IPS-20b (cell line): ENCODE measurements around the gene MTM1.

Experiments used
- H3K27ac ChIP-seq: one replicate; pipeline ENCODE4 v1.5.1; 2013; ENCODE audit warnings: low read length
- H3K27me3 ChIP-seq: 2 replicates; pipeline ENCODE4 v1.6.1; 2013; ENCODE audit warnings: mild to moderate bottlenecking, low read length, inconsistent platforms; ENCODE audit not compliant: insufficient read depth
- H3K36me3 ChIP-seq: 2 replicates; pipeline ENCODE4 v1.6.1; 2013; ENCODE audit warnings: low read depth, mild to moderate bottlenecking, inconsistent platforms, low read length, moderate library complexity; ENCODE audit not compliant: insufficient read depth
- H3K4me1 ChIP-seq: 2 replicates; pipeline ENCODE4 v1.6.1; 2013; ENCODE audit warnings: mild to moderate bottlenecking, control low read depth, inconsistent platforms, low read length, moderate library complexity; ENCODE audit not compliant: insufficient read depth
- H3K4me3 ChIP-seq: 2 replicates; pipeline ENCODE4 v1.5.1; 2013; ENCODE audit warnings: mild to moderate bottlenecking, low read length, inconsistent platforms
- H3K9ac ChIP-seq: 2 replicates; pipeline ENCODE4 v1.6.1; 2013; ENCODE audit warnings: low read depth, mild to moderate bottlenecking, inconsistent platforms, low read length, moderate library complexity
- H3K9me3 ChIP-seq: 2 replicates; pipeline ENCODE4 v1.6.1; 2013; ENCODE audit warnings: mild to moderate bottlenecking, low read depth, low read length, inconsistent platforms; ENCODE audit not compliant: insufficient read depth

MTM1 gene

GRCh38 chrX:150643958-150644357 is 75.5 kb downstream of the MTM1 start:
- H3K27ac ChIP-seq = no peak overlapping the region
- no peaks in the 10 kb centered on the region for H3K9me3 ChIP-seq
- H3K27me3 ChIP-seq = no peaks in the 10 kb centered on the region
- H3K9ac ChIP-seq = no peak overlapping the region
- no peaks in the 10 kb centered on the region for H3K4me1 ChIP-seq
- peaks cover 19% of the 10 kb centered on the region for H3K36me3 ChIP-seq
- no peak overlapping the region for H3K4me3 ChIP-seq

GRCh38 chrX:150644422-150644821 is 76.0 kb downstream of the MTM1 start:
- H3K4me1 ChIP-seq = no peaks in the 10 kb centered on the region
- no peak overlapping the region for H3K9ac ChIP-seq
- peaks cover 19% of the 10 kb centered on the region for H3K36me3 ChIP-seq
- no peaks in the 10 kb centered on the region for H3K27me3 ChIP-seq
- H3K9me3 ChIP-seq = no peaks in the 10 kb centered on the region
- no peak overlapping the region for H3K4me3 ChIP-seq
- H3K27ac ChIP-seq = no peak overlapping the region

GRCh38 chrX:150647331-150647730 is 78.9 kb downstream of the MTM1 start:
- Histone ChIP-seq H3K27me3 (no peaks in the 10 kb centered on the region), H3K9ac (no peak overlapping the region), H3K4me3 (no peak overlapping the region), H3K9me3 (no peaks in the 10 kb centered on the region), H3K4me1 (no peaks in the 10 kb centered on the region), H3K27ac (no peak overlapping the region), H3K36me3 (peaks cover 11% of the 10 kb centered on the region; the same call in 1 of the 2 replicates)

- no peaks in the 10 kb centered on the region for H3K9me3 ChIP-seq
- H3K27ac ChIP-seq = no peak overlapping the region
- H3K9ac ChIP-seq = no peak overlapping the region
- H3K4me1 ChIP-seq = no peaks in the 10 kb centered on the region
- peaks cover 9% of the 10 kb centered on the region; the same call in 1 of the 2 replicates for H3K36me3 ChIP-seq
- no peak overlapping the region for H3K4me3 ChIP-seq
- H3K27me3 ChIP-seq = no peaks in the 10 kb centered on the region
Observed at GRCh38 chrX:150648296-150648940, 80.0 kb downstream of the MTM1 start.

GRCh38 chrX:150649096-150649870 is 80.9 kb downstream of the MTM1 start:
- H3K4me3 ChIP-seq = no peak overlapping the region
- H3K27me3 ChIP-seq = no peaks in the 10 kb centered on the region
- no peak overlapping the region for H3K9ac ChIP-seq
- no peaks in the 10 kb centered on the region for H3K9me3 ChIP-seq
- peaks cover 9% of the 10 kb centered on the region; the same call in 1 of the 2 replicates for H3K36me3 ChIP-seq
- H3K4me1 ChIP-seq = no peaks in the 10 kb centered on the region
- H3K27ac ChIP-seq = no peak overlapping the region

GRCh38 chrX:150651906-150652305 is 83.5 kb downstream of the MTM1 start:
- Histone ChIP-seq H3K4me3 (no peak overlapping the region), H3K27ac (no peak overlapping the region), H3K9ac (no peak overlapping the region), H3K4me1 (no peaks in the 10 kb centered on the region), H3K27me3 (no peaks in the 10 kb centered on the region), H3K36me3 (peaks cover 5% of the 10 kb centered on the region; the same call in 1 of the 2 replicates), H3K9me3 (no peaks in the 10 kb centered on the region)

- no peaks in the 10 kb centered on the region for H3K9me3 ChIP-seq
- peaks cover 5% of the 10 kb centered on the region; the same call in 1 of the 2 replicates for H3K36me3 ChIP-seq
- H3K27ac ChIP-seq = no peak overlapping the region
- H3K4me3 ChIP-seq = no peak overlapping the region
- H3K9ac ChIP-seq = no peak overlapping the region
- H3K27me3 ChIP-seq = no peaks in the 10 kb centered on the region
- no peaks in the 10 kb centered on the region for H3K4me1 ChIP-seq
Observed at GRCh38 chrX:150655788-150656187, 87.4 kb downstream of the MTM1 start.

- H3K9me3 ChIP-seq = no peaks in the 10 kb centered on the region
Observed at GRCh38 chrX:150663073-150663472, 94.7 kb downstream of the MTM1 start.

GRCh38 chrX:150664290-150664689 is 95.9 kb downstream of the MTM1 start:
- Histone ChIP-seq H3K36me3 (peaks cover 2% of the 10 kb centered on the region; the same call in 1 of the 2 replicates), H3K9ac (no peak overlapping the region), H3K27ac (no peak overlapping the region), H3K27me3 (no peaks in the 10 kb centered on the region), H3K4me1 (no peaks in the 10 kb centered on the region; the same call in 1 of the 2 replicates), H3K4me3 (no peak overlapping the region), H3K9me3 (no peaks in the 10 kb centered on the region)

More at GRCh38 chrX:150663073-150663472, 94.7 kb downstream of the MTM1 start:
- Histone ChIP-seq H3K4me1 (no peaks in the 10 kb centered on the region; the same call in 1 of the 2 replicates), H3K27ac (no peak overlapping the region), H3K36me3 (peaks cover 4% of the 10 kb centered on the region; the same call in 1 of the 2 replicates), H3K27me3 (no peaks in the 10 kb centered on the region), H3K9ac (no peak overlapping the region), H3K4me3 (no peak overlapping the region)

- Histone ChIP-seq H3K9me3 (no peaks in the 10 kb centered on the region), H3K4me1 (no peaks in the 10 kb centered on the region), H3K4me3 (no peak overlapping the region), H3K36me3 (no peaks in the 10 kb centered on the region), H3K9ac (no peak overlapping the region), H3K27me3 (no peaks in the 10 kb centered on the region), H3K27ac (no peak overlapping the region)
Observed at GRCh38 chrX:150676221-150676620, 107.8 kb downstream of the MTM1 start.

GRCh38 chrX:150680974-150681373 is 112.6 kb downstream of the MTM1 start:
- H3K4me3 ChIP-seq = no peak overlapping the region
- no peaks in the 10 kb centered on the region for H3K9me3 ChIP-seq
- H3K9ac ChIP-seq = no peak overlapping the region
- no peaks in the 10 kb centered on the region for H3K36me3 ChIP-seq
- no peak overlapping the region for H3K27ac ChIP-seq
- H3K27me3 ChIP-seq = no peaks in the 10 kb centered on the region
- no peaks in the 10 kb centered on the region for H3K4me1 ChIP-seq

- Histone ChIP-seq H3K27me3 (no peaks in the 10 kb centered on the region), H3K4me1 (no peaks in the 10 kb centered on the region), H3K36me3 (no peaks in the 10 kb centered on the region), H3K9me3 (no peaks in the 10 kb centered on the region), H3K27ac (no peak overlapping the region), H3K4me3 (no peak overlapping the region), H3K9ac (no peak overlapping the region)
Observed at GRCh38 chrX:150683112-150683511, 114.7 kb downstream of the MTM1 start.
